Nephron progenitor cell (in vitro differentiated cells): ENCODE results near the gene RPTOR.

ENCODE experiments used
- DNase-seq: peaks from one replicate; pipeline ENCODE4 v3.0.0; 2021
- H3K27ac Mint-ChIP-seq: 2 replicates; pipeline ENCODE4 v1.8.0; 2021; ENCODE audit warnings: mild to moderate bottlenecking, moderate library complexity, mixed read lengths
- H3K27me3 Mint-ChIP-seq: 2 replicates; pipeline ENCODE4 v1.8.0; 2021; ENCODE audit warnings: mild to moderate bottlenecking, low read depth, mixed read lengths; ENCODE audit not compliant: poor library complexity
- H3K36me3 Mint-ChIP-seq: 2 replicates; pipeline ENCODE4 v1.8.0; 2021; ENCODE audit warnings: low read depth, mixed read lengths
- H3K4me1 Mint-ChIP-seq: 2 replicates; pipeline ENCODE4 v1.8.0; 2021; ENCODE audit warnings: mixed read lengths
- H3K4me3 Mint-ChIP-seq: 2 replicates; pipeline ENCODE4 v1.8.0; 2021; ENCODE audit warnings: mild to moderate bottlenecking, moderate library complexity, mixed read lengths
- H3K9me3 Mint-ChIP-seq: 2 replicates; pipeline ENCODE4 v1.8.0; 2021; ENCODE audit warnings: mild to moderate bottlenecking, moderate library complexity, mixed read lengths
- CTCF ChIP-seq: fragments of 200-600 bp; sonication (generic); IDR thresholded peaks from 2 replicates; pipeline ENCODE4 v1.5.0; 2021; ENCODE audit warnings: antibody characterized with exemption

Gene RPTOR

GRCh38 chr17:80850109-80850508 lies 305.5 kb downstream of the RPTOR start:
- TF ChIP-seq CTCF: no peak
- Mint-ChIP-seq H3K9me3 (no peaks in the 10 kb centered on the region), H3K4me1 (peaks cover 48% of the 10 kb centered on the region), H3K27ac (no peak overlapping the region), H3K36me3 (peaks cover 40% of the 10 kb centered on the region), H3K27me3 (no peaks in the 10 kb centered on the region), H3K4me3 (no peak overlapping the region)
- no peak for DNase-seq

GRCh38 chr17:80850817-80851216 lies 306.2 kb downstream of the RPTOR start:
- H3K27ac Mint-ChIP-seq: no peak overlapping the region
- H3K4me3 Mint-ChIP-seq: no peak overlapping the region
- H3K4me1 Mint-ChIP-seq: peaks cover 41% of the 10 kb centered on the region
- TF ChIP-seq CTCF: no peak
- H3K9me3 Mint-ChIP-seq: no peaks in the 10 kb centered on the region
- no peak for DNase-seq
- no peaks in the 10 kb centered on the region for H3K27me3 Mint-ChIP-seq
- peaks cover 43% of the 10 kb centered on the region for H3K36me3 Mint-ChIP-seq

- H3K27ac Mint-ChIP-seq: peak overlapping the region; percentile 6
- H3K27me3 Mint-ChIP-seq: no peaks in the 10 kb centered on the region
- no peak for TF ChIP-seq CTCF
- peaks cover 37% of the 10 kb centered on the region for H3K4me1 Mint-ChIP-seq
- no peaks in the 10 kb centered on the region for H3K9me3 Mint-ChIP-seq
- DNase-seq: no peak
- peak overlapping the region; percentile 41 for H3K4me3 Mint-ChIP-seq
- peaks cover 49% of the 10 kb centered on the region for H3K36me3 Mint-ChIP-seq
Measured at GRCh38 chr17:80851277-80851925, 306.8 kb downstream of the RPTOR start.

DNA sequence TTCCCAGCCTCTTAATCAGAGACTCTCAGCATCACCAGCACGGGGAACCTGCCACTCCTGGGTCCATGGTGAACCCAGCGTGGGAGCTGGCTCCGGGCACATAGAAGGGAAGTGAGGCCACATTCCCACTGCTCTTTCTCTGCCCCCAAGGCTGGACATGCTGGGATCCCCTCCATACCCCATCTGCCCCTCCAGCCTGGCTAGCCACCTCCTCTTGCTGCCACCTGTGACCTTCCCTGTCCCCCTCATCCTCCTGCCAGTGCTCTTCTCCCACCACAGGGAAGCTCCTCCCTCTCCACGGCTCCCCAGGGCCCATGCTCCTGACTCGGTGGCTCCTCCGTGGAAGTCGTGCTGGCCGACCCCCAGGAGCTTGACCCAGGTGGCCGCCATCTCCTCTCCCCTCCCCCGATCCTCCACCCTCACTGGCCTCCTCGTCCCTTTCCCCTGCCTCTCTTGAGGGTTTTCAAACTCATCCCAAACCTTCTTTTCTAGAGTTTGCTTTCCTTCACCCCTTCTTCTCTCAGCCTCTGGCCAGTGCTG lies 307.9 kb downstream of the RPTOR start:
- no peak overlapping the region for H3K4me3 Mint-ChIP-seq
- peaks cover 39% of the 10 kb centered on the region for H3K36me3 Mint-ChIP-seq
- no peaks in the 10 kb centered on the region for H3K9me3 Mint-ChIP-seq
- no peaks in the 10 kb centered on the region for H3K27me3 Mint-ChIP-seq
- H3K4me1 Mint-ChIP-seq: peaks cover 30% of the 10 kb centered on the region
- no peak for DNase-seq
- H3K27ac Mint-ChIP-seq: peak overlapping the region; percentile 6
- TF ChIP-seq CTCF: no peak

DNA sequence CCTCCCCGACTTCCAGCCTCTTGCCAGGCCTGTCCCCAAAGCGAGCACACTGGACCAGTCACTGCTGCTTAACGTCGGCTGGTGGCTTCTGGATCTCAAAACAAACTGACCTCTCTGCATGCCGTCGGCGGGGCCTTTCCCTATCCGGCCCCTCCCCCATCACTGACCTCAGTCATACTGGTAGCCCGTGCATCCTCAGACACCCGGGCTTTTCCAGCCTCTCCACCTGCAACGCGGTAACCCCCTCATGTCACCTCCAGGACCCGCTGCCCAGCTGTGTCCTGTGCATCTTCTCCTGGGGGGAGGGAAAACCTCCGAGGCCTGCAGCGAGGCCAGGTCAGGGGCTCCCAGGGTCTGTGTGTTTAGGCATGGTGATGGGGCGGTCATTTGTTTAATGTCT lies 308.4 kb downstream of the RPTOR start:
- no peak overlapping the region for H3K27ac Mint-ChIP-seq
- DNase-seq: no peak
- no peak overlapping the region for H3K4me3 Mint-ChIP-seq
- H3K27me3 Mint-ChIP-seq: no peaks in the 10 kb centered on the region
- H3K4me1 Mint-ChIP-seq: peaks cover 30% of the 10 kb centered on the region
- no peak for TF ChIP-seq CTCF
- no peaks in the 10 kb centered on the region for H3K9me3 Mint-ChIP-seq
- H3K36me3 Mint-ChIP-seq: peaks cover 33% of the 10 kb centered on the region

- no peak for DNase-seq
- peaks cover 25% of the 10 kb centered on the region for H3K36me3 Mint-ChIP-seq
- no peaks in the 10 kb centered on the region for H3K27me3 Mint-ChIP-seq
- no peak overlapping the region for H3K4me3 Mint-ChIP-seq
- H3K4me1 Mint-ChIP-seq: peaks cover 38% of the 10 kb centered on the region
- H3K9me3 Mint-ChIP-seq: no peaks in the 10 kb centered on the region
- no peak for TF ChIP-seq CTCF
- H3K27ac Mint-ChIP-seq: no peak overlapping the region
Measured at GRCh38 chr17:80854220-80854619, 309.6 kb downstream of the RPTOR start.
